Fibroblast of pulmonary artery (primary cell): Measurements from ENCODE around the gene PALM3.
"Not testable (repeated sequence)": the region's sequence is repeated elsewhere in the genome, so short reads cannot be mapped to it uniquely, and the experiment has no call there.

Experiments
- DNase-seq: peaks from one replicate; pipeline ENCODE4 v3.0.0-alpha.2; 2010; ENCODE audit warnings: low read depth
- H3K4me3 ChIP-seq: replicated peaks from 2 replicates; pipeline ENCODE4 v1.5.1; 2011; ENCODE audit warnings: low read depth, mild to moderate bottlenecking, control low read depth, low read length, moderate library complexity
- TF ChIP-seq, protein P1 (sequence below): IDR thresholded peaks from 2 replicates; pipeline ENCODE4 v1.5.1; 2011; ENCODE audit warnings: mild to moderate bottlenecking, control low read depth, low read length, inconsistent platforms; ENCODE audit errors: missing control alignments

Gene PALM3

GRCh38 chr19:14022469-14022868, 39.4 kb downstream of the PALM3 start:
- peak; percentile 32 for DNase-seq
- TF ChIP-seq, protein P1, sequence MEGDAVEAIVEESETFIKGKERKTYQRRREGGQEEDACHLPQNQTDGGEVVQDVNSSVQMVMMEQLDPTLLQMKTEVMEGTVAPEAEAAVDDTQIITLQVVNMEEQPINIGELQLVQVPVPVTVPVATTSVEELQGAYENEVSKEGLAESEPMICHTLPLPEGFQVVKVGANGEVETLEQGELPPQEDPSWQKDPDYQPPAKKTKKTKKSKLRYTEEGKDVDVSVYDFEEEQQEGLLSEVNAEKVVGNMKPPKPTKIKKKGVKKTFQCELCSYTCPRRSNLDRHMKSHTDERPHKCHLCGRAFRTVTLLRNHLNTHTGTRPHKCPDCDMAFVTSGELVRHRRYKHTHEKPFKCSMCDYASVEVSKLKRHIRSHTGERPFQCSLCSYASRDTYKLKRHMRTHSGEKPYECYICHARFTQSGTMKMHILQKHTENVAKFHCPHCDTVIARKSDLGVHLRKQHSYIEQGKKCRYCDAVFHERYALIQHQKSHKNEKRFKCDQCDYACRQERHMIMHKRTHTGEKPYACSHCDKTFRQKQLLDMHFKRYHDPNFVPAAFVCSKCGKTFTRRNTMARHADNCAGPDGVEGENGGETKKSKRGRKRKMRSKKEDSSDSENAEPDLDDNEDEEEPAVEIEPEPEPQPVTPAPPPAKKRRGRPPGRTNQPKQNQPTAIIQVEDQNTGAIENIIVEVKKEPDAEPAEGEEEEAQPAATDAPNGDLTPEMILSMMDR = no peak
- H3K4me3 ChIP-seq = no peak overlapping the region

DNA sequence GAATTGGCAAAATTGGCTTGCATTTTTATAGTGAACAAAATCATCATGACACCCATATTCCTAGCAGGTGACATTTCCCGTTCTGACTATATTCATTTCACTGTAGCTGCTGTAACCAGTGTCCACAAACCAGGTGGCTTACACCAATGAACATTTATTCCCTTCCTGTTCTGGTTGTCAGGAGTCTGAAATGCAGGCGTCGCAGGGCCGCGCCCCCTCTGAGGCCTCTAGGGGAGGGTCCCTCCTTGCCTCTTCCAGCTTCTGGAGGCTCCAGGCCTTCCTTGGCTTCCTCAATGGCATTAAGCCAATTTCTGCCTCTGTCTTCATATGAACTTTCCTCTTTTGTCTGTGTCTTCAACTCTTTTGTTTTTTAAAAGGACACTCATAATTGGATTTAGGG, 40.4 kb downstream of the PALM3 start:
- TF ChIP-seq, protein P1 = no peak
- no peak for DNase-seq
- H3K4me3 ChIP-seq = no peak overlapping the region

- H3K4me3 ChIP-seq, DNase-seq: not testable (repeated sequence)
These were observed 42.1 kb downstream of the PALM3 start for GRCh38 chr19:14019739-14020138.

DNA sequence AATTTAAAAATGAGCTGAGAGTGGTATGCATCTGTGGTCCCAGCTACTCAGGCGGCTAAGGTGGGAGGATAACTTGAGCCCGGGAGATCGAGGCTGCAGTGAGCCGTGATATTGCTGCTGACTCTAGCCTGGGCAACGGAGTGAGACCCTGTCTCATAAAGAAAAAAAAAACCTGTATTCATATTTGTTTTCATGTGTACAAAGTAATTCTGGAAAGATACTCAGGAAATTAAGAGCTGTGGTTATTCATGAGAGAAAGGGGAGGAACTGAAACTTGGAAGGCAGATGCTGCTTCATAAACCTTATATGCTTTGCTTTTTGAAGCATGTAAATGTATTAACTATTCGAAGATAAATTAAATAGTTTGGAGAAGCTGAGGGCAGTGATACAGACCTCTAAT, 42.8 kb downstream of the PALM3 start:
- H3K4me3 ChIP-seq = no peak overlapping the region
- TF ChIP-seq, protein P1 = no peak
- DNase-seq = no peak

- no peak for DNase-seq
- TF ChIP-seq, protein P1 = no peak
- H3K4me3 ChIP-seq = no peak overlapping the region
These were observed 46.3 kb downstream of the PALM3 start for GRCh38 chr19:14015524-14016035.

GRCh38 chr19:14012378-14012915, 49.4 kb downstream of the PALM3 start:
- TF ChIP-seq, protein P1 = no peak
- no peak overlapping the region for H3K4me3 ChIP-seq
- DNase-seq = no peak

DNA sequence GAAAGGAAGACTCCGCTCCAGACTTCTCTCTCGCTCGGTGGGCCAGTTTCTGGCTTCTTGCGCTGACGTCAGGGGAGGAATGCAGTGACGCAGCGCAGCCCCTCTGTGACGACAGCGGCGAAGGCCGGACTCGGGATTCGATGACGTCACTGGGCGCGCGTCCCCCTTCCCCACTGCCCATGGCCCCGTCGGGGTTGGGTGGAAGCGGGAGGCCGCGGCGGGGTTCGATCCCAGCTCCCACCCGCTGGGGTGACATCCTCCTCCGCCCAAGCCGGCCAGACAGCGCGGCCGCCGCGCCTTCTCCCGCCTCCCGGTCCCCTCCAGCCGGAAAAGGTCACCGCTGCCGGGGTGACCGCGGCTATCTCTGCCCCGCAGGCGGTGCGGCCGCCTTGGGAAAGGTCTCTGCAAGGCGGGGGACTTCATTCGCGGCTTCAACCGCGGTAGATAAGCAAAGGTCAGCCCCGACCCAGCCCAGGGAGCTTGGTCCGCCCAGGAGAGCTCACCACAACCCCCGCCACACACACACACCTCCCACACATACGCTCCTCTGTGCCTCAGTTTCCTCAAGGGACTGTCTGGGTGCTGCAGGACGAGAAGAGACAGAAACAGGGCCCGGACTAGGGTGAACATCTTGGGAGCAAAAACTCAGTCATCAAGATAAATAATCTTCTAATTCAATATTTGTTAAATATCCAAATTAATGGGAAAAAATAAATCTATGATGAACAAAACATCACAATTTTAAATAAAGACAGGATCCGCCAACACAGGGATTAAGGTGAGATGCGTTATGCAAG, 54.9 kb downstream of the PALM3 start:
- TF ChIP-seq, protein P1 = no peak
- no peak for DNase-seq
- H3K4me3 ChIP-seq = peak overlapping the region; percentile 78
